ENCODE measurements around the gene CHAD.

DNA sequence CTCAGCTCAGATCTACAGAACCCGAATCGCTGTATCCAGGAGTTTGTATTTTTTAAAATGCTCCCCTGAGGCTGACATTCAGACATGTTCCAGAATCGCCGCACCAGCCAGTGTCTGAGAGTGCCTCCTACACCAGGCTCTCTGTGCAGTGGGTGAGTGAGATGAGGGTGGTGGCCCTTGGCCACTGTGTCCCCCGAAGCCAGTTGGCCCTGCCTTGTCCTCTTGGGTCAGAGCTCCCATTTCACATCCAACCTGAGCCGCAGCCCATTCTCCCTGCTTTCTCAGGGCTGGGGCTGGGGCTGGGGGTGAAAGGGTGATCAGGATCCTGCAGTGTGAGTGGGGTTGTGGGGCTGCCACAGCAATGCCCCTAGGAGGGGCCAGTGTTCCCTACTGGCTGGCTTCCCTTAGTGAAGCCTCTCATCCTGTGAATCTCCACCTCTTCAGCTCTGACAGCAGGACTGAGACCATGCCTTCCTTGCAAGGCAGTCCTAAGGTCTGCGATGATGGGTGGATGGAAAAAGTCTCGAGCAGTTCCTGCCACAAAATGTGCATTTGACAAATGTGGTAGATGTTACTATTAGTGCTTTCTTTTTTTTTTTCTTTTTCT, 26.6 kb upstream of the CHAD start:
- TF ChIP-seq, protein P1, sequence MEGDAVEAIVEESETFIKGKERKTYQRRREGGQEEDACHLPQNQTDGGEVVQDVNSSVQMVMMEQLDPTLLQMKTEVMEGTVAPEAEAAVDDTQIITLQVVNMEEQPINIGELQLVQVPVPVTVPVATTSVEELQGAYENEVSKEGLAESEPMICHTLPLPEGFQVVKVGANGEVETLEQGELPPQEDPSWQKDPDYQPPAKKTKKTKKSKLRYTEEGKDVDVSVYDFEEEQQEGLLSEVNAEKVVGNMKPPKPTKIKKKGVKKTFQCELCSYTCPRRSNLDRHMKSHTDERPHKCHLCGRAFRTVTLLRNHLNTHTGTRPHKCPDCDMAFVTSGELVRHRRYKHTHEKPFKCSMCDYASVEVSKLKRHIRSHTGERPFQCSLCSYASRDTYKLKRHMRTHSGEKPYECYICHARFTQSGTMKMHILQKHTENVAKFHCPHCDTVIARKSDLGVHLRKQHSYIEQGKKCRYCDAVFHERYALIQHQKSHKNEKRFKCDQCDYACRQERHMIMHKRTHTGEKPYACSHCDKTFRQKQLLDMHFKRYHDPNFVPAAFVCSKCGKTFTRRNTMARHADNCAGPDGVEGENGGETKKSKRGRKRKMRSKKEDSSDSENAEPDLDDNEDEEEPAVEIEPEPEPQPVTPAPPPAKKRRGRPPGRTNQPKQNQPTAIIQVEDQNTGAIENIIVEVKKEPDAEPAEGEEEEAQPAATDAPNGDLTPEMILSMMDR (IDR thresholded peaks at IDR 0.05): no peak
- TF ChIP-seq YY1 (IDR thresholded peaks at IDR 0.05; ENCODE audit: low read depth) (no peak), POLR2AphosphoS5 (IDR thresholded peaks at IDR 0.05; ENCODE audit: low read depth, low read length) (no peak), TCF12 (IDR thresholded peaks at IDR 0.05) (no peak), EP300 (IDR thresholded peaks at IDR 0.05; ENCODE audit: borderline replicate concordance in 1 of 2, low read depth in 1 of 2, low read length in 1 of 2) (no peak)
